HG02763 (cell line): Measurements from ENCODE around the gene TUBB.
"Not testable (repeated sequence)": the region's sequence is repeated elsewhere in the genome, so short reads cannot be mapped to it uniquely, and the experiment has no call there.

Experiments
- ATAC-seq: cut with Tn5 transposase; IDR thresholded peaks from one replicate; pipeline ENCODE4 v1.9.1; 2021; ENCODE audit warnings: mild to moderate bottlenecking, moderate library complexity; ENCODE audit not compliant: unreplicated experiment

Gene TUBB

GRCh38 chr6:30717129-30717844 is 2.9 kb upstream of the TUBB start, which contains the start of gene MDC1:
TSS of gene MDC1 (minus strand) at chr6:30717281. CDS start at chr6:30715175, 2,106 bp downstream.
- ATAC-seq: peak; percentile 63

DNA sequence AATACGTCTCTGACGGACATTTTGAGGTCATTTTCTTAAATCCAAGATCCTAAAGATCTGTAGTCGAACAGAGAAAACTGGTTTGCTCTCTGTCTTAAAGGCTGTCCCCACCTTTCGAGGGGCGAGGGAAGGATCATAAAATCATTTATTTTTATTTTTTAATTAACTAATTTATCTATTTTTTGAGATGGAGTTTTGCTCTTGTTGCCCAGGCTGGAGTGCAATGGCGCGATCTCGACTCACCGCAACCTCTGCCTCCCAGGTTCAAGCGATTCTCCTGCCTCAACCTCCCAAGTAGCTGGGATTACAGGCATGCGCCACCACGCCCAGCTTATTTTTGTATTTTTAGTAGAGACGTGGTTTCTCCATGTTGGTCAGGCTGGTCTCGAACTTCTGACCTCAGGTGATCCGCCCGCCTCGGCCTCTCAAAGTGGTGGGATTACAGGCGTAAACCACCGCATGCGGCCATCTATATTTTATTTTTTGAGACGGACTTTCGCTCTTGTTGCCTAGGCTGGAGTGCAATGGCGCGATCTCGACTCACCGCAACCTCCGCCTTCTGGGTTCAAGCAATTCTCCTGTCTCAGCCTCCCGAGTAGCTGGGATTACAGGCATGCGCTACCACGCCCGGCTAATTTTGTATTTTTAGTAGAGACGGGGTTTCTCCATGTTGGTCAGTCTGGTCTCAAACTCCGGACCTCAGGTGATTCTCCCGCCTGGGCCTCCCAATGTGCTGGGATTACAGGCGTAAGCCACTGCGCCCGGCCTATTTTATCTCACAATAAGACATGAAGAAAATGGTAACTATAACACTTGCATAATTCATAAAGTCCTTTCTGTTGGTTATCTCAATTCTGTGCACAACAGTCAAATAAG is 2.1 kb upstream of the TUBB start:
- not testable (repeated sequence) for ATAC-seq

DNA sequence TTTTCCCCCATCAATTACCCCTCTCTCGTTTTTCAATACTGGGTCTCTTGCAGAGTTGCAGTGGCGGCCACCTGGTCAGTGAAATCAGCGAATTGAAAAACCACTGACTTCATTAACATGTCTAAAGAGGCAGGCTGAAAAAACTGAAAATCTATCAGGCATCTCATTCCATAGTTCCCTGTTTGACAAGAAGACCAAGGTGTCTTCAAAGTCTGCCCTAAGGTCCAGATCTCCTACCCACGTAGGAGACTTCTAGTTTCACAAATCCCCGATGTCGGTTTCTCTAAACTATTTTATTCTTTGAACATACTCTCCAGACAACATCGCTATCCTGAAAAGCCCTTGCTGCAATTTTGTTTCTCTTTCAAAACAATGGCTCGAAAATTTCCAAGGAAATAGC is 796 bp upstream of the TUBB start:
- no peak for ATAC-seq

- ATAC-seq: no peak
These were observed 616 bp downstream of the TUBB start for GRCh38 chr6:30720738-30721197.

- ATAC-seq: peak; percentile 31
These were observed 1.3 kb downstream of the TUBB start for GRCh38 chr6:30721198-30722024.

GRCh38 chr6:30722025-30722279 is 1.8 kb downstream of the TUBB start:
- not testable (repeated sequence) for ATAC-seq

GRCh38 chr6:30722280-30723112 is 2.3 kb downstream of the TUBB start:
- ATAC-seq: no peak

- ATAC-seq: not testable (repeated sequence)
These were observed 3.1 kb downstream of the TUBB start for GRCh38 chr6:30723159-30723842.

- not testable (repeated sequence) for ATAC-seq
These were observed 3.9 kb downstream of the TUBB start for GRCh38 chr6:30723843-30724741.

DNA sequence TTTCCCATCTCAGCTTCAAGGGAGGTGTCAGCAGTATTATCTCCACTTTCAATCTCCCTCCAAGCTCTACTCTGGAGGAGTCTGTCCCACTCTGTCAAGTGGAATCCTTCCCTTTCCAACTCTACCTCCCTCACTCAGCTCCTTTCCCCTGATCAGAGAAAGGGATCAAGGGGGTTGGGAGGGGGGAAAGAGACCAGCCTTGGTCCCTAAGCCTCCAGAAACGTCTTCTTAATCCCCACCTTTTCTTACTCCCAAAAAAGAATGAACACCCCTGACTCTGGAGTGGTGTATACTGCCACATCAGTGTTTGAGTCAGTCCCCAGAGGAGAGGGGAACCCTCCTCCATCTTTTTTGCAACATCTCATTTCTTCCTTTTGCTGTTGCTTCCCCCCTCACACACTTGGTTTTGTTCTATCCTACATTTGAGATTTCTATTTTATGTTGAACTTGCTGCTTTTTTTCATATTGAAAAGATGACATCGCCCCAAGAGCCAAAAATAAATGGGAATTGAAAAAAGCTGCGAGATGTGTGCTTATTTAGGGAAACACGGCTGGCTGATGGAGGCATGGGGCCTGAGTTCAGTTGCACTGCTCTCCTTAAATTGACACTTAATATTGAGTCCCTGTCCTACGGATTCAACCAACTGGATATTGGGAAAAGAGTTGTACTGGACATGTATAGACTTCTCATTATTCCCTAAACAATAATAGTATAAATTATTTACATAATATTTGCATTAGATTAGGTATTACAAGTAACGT is 4.9 kb downstream of the TUBB start:
- ATAC-seq: no peak

- ATAC-seq: no peak
These were observed 5.8 kb downstream of the TUBB start for GRCh38 chr6:30725713-30726505.

DNA sequence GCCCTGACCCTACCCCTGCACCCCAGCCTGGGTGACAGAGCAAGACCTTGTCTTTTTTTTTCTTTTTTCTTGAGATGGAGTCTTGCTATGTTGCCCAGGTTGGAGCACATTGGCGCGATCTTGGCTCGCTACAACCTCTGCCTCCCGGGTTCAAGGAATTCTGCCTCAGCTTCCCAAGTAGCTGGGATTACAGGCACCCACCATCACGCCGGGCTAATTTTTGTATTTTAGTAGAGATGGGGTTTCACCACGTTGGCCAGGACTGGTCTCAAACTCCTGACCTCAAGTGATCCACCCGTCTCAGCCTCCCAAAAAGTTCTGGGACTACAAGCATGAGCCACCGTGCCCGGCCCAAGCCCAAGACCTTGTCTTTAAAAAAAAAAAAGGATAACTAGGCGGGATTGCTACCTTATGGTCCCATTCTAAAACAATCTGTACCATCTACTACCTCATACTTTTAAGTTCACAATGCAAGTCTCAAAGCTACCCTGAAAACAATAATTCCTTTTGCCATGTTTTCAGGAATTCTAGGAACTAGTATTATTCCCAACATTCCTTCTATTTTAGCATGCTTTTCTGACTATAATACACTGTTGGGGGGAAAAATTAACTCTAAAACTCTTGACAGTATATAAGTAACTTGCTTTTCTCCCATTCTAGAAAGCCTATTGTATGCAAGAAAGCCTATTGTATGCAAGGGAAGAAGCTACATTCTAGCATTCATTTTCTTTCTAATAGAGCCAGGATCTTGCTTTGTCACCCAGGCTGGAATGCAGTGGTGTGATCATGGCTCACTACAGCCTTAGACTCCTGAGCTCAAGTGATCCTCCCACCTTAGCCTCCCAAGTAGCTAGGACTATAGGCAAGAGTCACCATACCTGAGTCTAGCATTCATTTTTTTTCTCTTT is 6.6 kb downstream of the TUBB start:
- ATAC-seq: no peak

- ATAC-seq: no peak
These were observed 7.9 kb downstream of the TUBB start for GRCh38 chr6:30727920-30728553.

GRCh38 chr6:30730601-30731435 is 10.7 kb downstream of the TUBB start:
- no peak for ATAC-seq
